KMS-11 (cell line): Measurements from ENCODE around the gene SIPA1.

Experiments used
- H2AFZ ChIP-seq: fragments of 200-600 bp; sonication (generic); 2 replicates; pipeline ENCODE4 v1.6.1; 2016; ENCODE audit warnings: antibody characterized with exemption, mixed run types, low read depth
- H3K27ac ChIP-seq: fragments of 200-600 bp; sonication (generic); 2 replicates; pipeline ENCODE4 v1.6.1; 2016; ENCODE audit warnings: mild to moderate bottlenecking, mixed run types
- H3K27me3 ChIP-seq: fragments of 200-600 bp; sonication (generic); 2 replicates; pipeline ENCODE4 v1.6.1; 2017; ENCODE audit warnings: mild to moderate bottlenecking, low read depth, mixed run types, moderate library complexity; ENCODE audit not compliant: insufficient read depth
- H3K36me3 ChIP-seq: fragments of 200-600 bp; sonication (generic); 2 replicates; pipeline ENCODE4 v1.6.1; 2017; ENCODE audit warnings: mild to moderate bottlenecking, mixed run types; ENCODE audit not compliant: insufficient read depth
- H3K4me1 ChIP-seq: fragments of 200-600 bp; sonication (generic); 2 replicates; pipeline ENCODE4 v1.6.1; 2016; ENCODE audit warnings: mild to moderate bottlenecking, low read depth, mixed run types; ENCODE audit not compliant: poor library complexity, severe bottlenecking
- H3K4me2 ChIP-seq: fragments of 200-600 bp; sonication (generic); 2 replicates; pipeline ENCODE4 v1.7.0; 2016; ENCODE audit warnings: mild to moderate bottlenecking, mixed run types
- H3K4me3 ChIP-seq: fragments of 200-600 bp; sonication (generic); IDR thresholded peaks from 2 replicates; pipeline ENCODE4 v1.6.1; 2017; ENCODE audit warnings: low read depth, low read length, mixed read lengths; ENCODE audit not compliant: insufficient read depth
- H3K79me2 ChIP-seq: fragments of 200-600 bp; sonication (generic); 2 replicates; pipeline ENCODE4 v1.6.1; 2016; ENCODE audit warnings: low read depth, mixed run types; ENCODE audit not compliant: insufficient read depth
- H3K9ac ChIP-seq: fragments of 200-600 bp; sonication (generic); 2 replicates; pipeline ENCODE4 v1.6.1; 2016; ENCODE audit warnings: mild to moderate bottlenecking, mixed run types
- H4K20me1 ChIP-seq: fragments of 200-600 bp; sonication (generic); 2 replicates; pipeline ENCODE4 v1.6.1; 2016; ENCODE audit warnings: mild to moderate bottlenecking, mixed run types; ENCODE audit not compliant: insufficient read depth
- CTCF ChIP-seq: fragments of 200-600 bp; sonication (generic); conservative IDR thresholded peaks from 2 replicates; pipeline ENCODE4 v1.6.1; 2017; ENCODE audit warnings: low read depth, mild to moderate bottlenecking, antibody characterized with exemption, low read length, moderate library complexity, mixed read lengths

Gene SIPA1

GRCh38 chr11:65643971-65644370 is 6.1 kb downstream of the SIPA1 start:
- Histone ChIP-seq H3K4me3 (no peak overlapping the region), H3K79me2 (no peaks in the 10 kb centered on the region), H3K27ac (no peak overlapping the region), H3K9ac (no peak overlapping the region), H2AFZ (no peak overlapping the region), H3K4me1 (peaks cover 14% of the 10 kb centered on the region), H3K36me3 (no peaks in the 10 kb centered on the region), H3K4me2 (peak overlapping the region; percentile 3; the same call in 1 of the 2 replicates), H3K27me3 (no peaks in the 10 kb centered on the region), H4K20me1 (no peaks in the 10 kb centered on the region)
- no peak for TF ChIP-seq CTCF

GRCh38 chr11:65644837-65645236 is 6.9 kb downstream of the SIPA1 start:
- H3K9ac ChIP-seq: no peak overlapping the region
- H2AFZ ChIP-seq: no peak overlapping the region
- no peaks in the 10 kb centered on the region for H3K36me3 ChIP-seq
- H3K4me2 ChIP-seq: no peak overlapping the region
- no peak overlapping the region for H3K27ac ChIP-seq
- H3K4me3 ChIP-seq: no peak overlapping the region
- no peak for TF ChIP-seq CTCF
- H4K20me1 ChIP-seq: no peaks in the 10 kb centered on the region
- no peaks in the 10 kb centered on the region for H3K27me3 ChIP-seq
- H3K4me1 ChIP-seq: peaks cover 14% of the 10 kb centered on the region
- H3K79me2 ChIP-seq: no peaks in the 10 kb centered on the region

GRCh38 chr11:65645710-65646109 is 7.8 kb downstream of the SIPA1 start:
- H4K20me1 ChIP-seq: no peaks in the 10 kb centered on the region
- H2AFZ ChIP-seq: no peak overlapping the region
- no peaks in the 10 kb centered on the region for H3K27me3 ChIP-seq
- H3K4me2 ChIP-seq: no peak overlapping the region
- H3K4me1 ChIP-seq: peaks cover 14% of the 10 kb centered on the region
- no peak overlapping the region for H3K4me3 ChIP-seq
- no peaks in the 10 kb centered on the region for H3K79me2 ChIP-seq
- no peaks in the 10 kb centered on the region for H3K36me3 ChIP-seq
- H3K9ac ChIP-seq: no peak overlapping the region
- TF ChIP-seq CTCF: no peak
- no peak overlapping the region for H3K27ac ChIP-seq

GRCh38 chr11:65646288-65646957 is 8.5 kb downstream of the SIPA1 start:
- H3K36me3 ChIP-seq: no peaks in the 10 kb centered on the region
- no peak overlapping the region for H3K4me2 ChIP-seq
- no peaks in the 10 kb centered on the region for H3K79me2 ChIP-seq
- no peak for TF ChIP-seq CTCF
- H2AFZ ChIP-seq: no peak overlapping the region
- no peak overlapping the region for H3K9ac ChIP-seq
- no peak overlapping the region for H3K27ac ChIP-seq
- no peaks in the 10 kb centered on the region for H3K27me3 ChIP-seq
- H4K20me1 ChIP-seq: no peaks in the 10 kb centered on the region
- H3K4me1 ChIP-seq: peaks cover 14% of the 10 kb centered on the region
- no peak overlapping the region for H3K4me3 ChIP-seq
